H1 (cell line): ENCODE results near the gene COCH. TPM values are rescaled to one million over a fixed set of nuclear protein-coding genes. Genes with fewer than 3 reads are reported as not detected.

Experiments
- TEAD4 ChIP-seq: IDR thresholded peaks from 2 replicates; pipeline ENCODE4 v1.6.1; 2012; ENCODE audit warnings: low read depth, low read length, inconsistent platforms, mixed read lengths
- polyA plus RNA-seq, 7 experiments: library from polyadenylated mRNA; depleted of rRNA in 3 of 7; stranded (reverse) in 5 of 7; unstranded in 2 of 7; fragments of >200 nt in 5 of 7; fragments of 200-250 nt in 2 of 7; gene quantifications; 1 replicate in 5 of 7; 2 replicates in 1 of 7; 4 replicates in 1 of 7; pipeline versions ENCODE4 v1.2.1 to v1.2.3, GENCODE V29; 2011 to 2013; ENCODE audit warnings: missing spikeins in 2 of 7, mixed read lengths in 2 of 7
- total RNA-seq: library from RNA; stranded (reverse); fragmentation: NEBNext Ultra II Directional; extraction: Animal tissue kit (Norgen Biotek cat#: 25700); gene quantifications from 2 replicates; pipeline ENCODE4 v1.2.1, GENCODE V29; 2021
- TF ChIP-seq, protein P1 (sequence below): fragments of 300-600 bp; sonication (generic); IDR thresholded peaks from 2 replicates; pipeline ENCODE4 v1.7.1; 2012; ENCODE audit warnings: low read length, moderate library complexity, mild to moderate bottlenecking, inconsistent platforms; ENCODE audit not compliant: insufficient replicate concordance
- TF ChIP-seq, protein P2 (sequence below): IDR thresholded peaks from 2 replicates; pipeline ENCODE4 v1.6.1; 2012; ENCODE audit warnings: low read length, inconsistent platforms

The COCH gene
- total and polyA plus RNA-seq, 2 of the 8 experiments (the other 6 are each of a cell fraction or from before 2014, with no cell fraction given), result 12.9 to 30.8 TPM

DNA sequence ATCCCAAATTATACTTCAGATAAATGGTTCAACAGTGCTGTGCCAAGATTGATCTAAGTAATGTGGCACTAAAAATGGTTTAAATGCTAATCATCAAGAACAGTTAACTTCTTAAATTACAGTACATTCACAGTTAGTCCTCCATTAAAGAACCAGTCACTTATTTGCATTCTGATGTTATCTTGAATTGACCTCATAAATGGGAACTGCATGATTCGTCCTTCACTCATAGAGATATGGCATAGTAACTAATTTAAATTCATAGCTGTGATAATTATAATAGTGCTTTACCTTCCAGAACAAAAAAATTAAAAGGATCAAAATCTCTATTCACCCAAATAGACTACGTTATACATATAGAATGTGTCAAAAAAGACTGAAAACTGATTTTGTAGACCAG, 61.1 kb downstream of the COCH start (continued):
- TF ChIP-seq, protein P1, sequence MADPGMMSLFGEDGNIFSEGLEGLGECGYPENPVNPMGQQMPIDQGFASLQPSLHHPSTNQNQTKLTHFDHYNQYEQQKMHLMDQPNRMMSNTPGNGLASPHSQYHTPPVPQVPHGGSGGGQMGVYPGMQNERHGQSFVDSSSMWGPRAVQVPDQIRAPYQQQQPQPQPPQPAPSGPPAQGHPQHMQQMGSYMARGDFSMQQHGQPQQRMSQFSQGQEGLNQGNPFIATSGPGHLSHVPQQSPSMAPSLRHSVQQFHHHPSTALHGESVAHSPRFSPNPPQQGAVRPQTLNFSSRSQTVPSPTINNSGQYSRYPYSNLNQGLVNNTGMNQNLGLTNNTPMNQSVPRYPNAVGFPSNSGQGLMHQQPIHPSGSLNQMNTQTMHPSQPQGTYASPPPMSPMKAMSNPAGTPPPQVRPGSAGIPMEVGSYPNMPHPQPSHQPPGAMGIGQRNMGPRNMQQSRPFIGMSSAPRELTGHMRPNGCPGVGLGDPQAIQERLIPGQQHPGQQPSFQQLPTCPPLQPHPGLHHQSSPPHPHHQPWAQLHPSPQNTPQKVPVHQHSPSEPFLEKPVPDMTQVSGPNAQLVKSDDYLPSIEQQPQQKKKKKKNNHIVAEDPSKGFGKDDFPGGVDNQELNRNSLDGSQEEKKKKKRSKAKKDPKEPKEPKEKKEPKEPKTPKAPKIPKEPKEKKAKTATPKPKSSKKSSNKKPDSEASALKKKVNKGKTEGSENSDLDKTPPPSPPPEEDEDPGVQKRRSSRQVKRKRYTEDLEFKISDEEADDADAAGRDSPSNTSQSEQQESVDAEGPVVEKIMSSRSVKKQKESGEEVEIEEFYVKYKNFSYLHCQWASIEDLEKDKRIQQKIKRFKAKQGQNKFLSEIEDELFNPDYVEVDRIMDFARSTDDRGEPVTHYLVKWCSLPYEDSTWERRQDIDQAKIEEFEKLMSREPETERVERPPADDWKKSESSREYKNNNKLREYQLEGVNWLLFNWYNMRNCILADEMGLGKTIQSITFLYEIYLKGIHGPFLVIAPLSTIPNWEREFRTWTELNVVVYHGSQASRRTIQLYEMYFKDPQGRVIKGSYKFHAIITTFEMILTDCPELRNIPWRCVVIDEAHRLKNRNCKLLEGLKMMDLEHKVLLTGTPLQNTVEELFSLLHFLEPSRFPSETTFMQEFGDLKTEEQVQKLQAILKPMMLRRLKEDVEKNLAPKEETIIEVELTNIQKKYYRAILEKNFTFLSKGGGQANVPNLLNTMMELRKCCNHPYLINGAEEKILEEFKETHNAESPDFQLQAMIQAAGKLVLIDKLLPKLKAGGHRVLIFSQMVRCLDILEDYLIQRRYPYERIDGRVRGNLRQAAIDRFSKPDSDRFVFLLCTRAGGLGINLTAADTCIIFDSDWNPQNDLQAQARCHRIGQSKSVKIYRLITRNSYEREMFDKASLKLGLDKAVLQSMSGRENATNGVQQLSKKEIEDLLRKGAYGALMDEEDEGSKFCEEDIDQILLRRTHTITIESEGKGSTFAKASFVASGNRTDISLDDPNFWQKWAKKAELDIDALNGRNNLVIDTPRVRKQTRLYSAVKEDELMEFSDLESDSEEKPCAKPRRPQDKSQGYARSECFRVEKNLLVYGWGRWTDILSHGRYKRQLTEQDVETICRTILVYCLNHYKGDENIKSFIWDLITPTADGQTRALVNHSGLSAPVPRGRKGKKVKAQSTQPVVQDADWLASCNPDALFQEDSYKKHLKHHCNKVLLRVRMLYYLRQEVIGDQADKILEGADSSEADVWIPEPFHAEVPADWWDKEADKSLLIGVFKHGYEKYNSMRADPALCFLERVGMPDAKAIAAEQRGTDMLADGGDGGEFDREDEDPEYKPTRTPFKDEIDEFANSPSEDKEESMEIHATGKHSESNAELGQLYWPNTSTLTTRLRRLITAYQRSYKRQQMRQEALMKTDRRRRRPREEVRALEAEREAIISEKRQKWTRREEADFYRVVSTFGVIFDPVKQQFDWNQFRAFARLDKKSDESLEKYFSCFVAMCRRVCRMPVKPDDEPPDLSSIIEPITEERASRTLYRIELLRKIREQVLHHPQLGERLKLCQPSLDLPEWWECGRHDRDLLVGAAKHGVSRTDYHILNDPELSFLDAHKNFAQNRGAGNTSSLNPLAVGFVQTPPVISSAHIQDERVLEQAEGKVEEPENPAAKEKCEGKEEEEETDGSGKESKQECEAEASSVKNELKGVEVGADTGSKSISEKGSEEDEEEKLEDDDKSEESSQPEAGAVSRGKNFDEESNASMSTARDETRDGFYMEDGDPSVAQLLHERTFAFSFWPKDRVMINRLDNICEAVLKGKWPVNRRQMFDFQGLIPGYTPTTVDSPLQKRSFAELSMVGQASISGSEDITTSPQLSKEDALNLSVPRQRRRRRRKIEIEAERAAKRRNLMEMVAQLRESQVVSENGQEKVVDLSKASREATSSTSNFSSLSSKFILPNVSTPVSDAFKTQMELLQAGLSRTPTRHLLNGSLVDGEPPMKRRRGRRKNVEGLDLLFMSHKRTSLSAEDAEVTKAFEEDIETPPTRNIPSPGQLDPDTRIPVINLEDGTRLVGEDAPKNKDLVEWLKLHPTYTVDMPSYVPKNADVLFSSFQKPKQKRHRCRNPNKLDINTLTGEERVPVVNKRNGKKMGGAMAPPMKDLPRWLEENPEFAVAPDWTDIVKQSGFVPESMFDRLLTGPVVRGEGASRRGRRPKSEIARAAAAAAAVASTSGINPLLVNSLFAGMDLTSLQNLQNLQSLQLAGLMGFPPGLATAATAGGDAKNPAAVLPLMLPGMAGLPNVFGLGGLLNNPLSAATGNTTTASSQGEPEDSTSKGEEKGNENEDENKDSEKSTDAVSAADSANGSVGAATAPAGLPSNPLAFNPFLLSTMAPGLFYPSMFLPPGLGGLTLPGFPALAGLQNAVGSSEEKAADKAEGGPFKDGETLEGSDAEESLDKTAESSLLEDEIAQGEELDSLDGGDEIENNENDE, result no peak
- no peak for TF ChIP-seq TEAD4
- TF ChIP-seq, protein P2, sequence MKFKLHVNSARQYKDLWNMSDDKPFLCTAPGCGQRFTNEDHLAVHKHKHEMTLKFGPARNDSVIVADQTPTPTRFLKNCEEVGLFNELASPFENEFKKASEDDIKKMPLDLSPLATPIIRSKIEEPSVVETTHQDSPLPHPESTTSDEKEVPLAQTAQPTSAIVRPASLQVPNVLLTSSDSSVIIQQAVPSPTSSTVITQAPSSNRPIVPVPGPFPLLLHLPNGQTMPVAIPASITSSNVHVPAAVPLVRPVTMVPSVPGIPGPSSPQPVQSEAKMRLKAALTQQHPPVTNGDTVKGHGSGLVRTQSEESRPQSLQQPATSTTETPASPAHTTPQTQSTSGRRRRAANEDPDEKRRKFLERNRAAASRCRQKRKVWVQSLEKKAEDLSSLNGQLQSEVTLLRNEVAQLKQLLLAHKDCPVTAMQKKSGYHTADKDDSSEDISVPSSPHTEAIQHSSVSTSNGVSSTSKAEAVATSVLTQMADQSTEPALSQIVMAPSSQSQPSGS, result no peak
